ENCODE data around the gene PTH2. TPM values are rescaled to one million over a fixed set of nuclear protein-coding genes. Genes with fewer than 3 reads are reported as not detected.

The PTH2 gene
- total and polyA plus RNA-seq, 2 donors (not counting 3 experiments of a cell fraction or from before 2014, with no cell fraction given), result not detected

GRCh38 chr19:49470615-49470978 is 47.4 kb upstream of the PTH2 start:
- Histone ChIP-seq H3K27ac (ENCODE audit: insufficient read depth, low read depth, low read length) (no peak overlapping the region), H2AFZ (ENCODE audit: low read depth, low read length) (no peak overlapping the region), H4K20me1 (replicated peaks; ENCODE audit: control insufficient read depth, extremely low read depth, insufficient read depth, low read length) (no peaks in the 10 kb centered on the region), H3K9ac (replicated peaks; ENCODE audit: extremely low read depth, insufficient read depth, low read length) (no peak overlapping the region), H3K36me3 (ENCODE audit: control insufficient read depth in 2 of 2, extremely low read depth in 1 of 2, insufficient read depth in 2 of 2, low read length in 2 of 2) (peaks cover 0 to 8% of the 10 kb centered on the region in 2 experiments), H3K9me3 (replicated peaks; ENCODE audit: control insufficient read depth, insufficient read depth, low read length) (no peaks in the 10 kb centered on the region), H3K79me2 (ENCODE audit: control insufficient read depth, insufficient read depth, low read length) (no peaks in the 10 kb centered on the region), H3K9me1 (replicated peaks; ENCODE audit: control insufficient read depth, extremely low read depth, insufficient read depth, low read length) (no peaks in the 10 kb centered on the region), H3K4me1 (ENCODE audit: control insufficient read depth, extremely low read depth, insufficient read depth, low read length) (peaks cover 6% of the 10 kb centered on the region), H3K4me3 (replicated peaks in 1 of 3; ENCODE audit: insufficient read depth in 1 of 3, low read depth in 1 of 3, low read length in 3 of 3) (no peak overlapping the region), H3K4me2 (ENCODE audit: insufficient read depth, low read length) (no peak overlapping the region), H3K27me3 (ENCODE audit: control insufficient read depth in 2 of 2, insufficient read depth in 2 of 2, low read length in 2 of 2) (no peaks in the 10 kb centered on the region)
- TF ChIP-seq CTCF (IDR thresholded peaks at IDR 0.05; ENCODE audit: extremely low read depth in 1 of 2, insufficient read depth in 1 of 2, low read depth in 1 of 2, low read length in 2 of 2) (no peak), POLR2AphosphoS5 (IDR thresholded peaks at IDR 0.05; ENCODE audit: insufficient read depth, low read depth, low read length) (no peak), FOS (IDR thresholded peaks at IDR 0.05; ENCODE audit: borderline replicate concordance, insufficient read depth, low read length) (no peak), POLR2A (IDR thresholded peaks at IDR 0.05; ENCODE audit: low read depth, low read length) (no peak), MYC (IDR thresholded peaks at IDR 0.05; ENCODE audit: low read depth, low read length) (no peak), EZH2 (IDR thresholded peaks at IDR 0.05; ENCODE audit: borderline replicate concordance, low read depth, low read length, severe bottlenecking) (no peak), GATA2 (IDR thresholded peaks at IDR 0.05; ENCODE audit: insufficient read depth, insufficient read length, low read depth, low read length) (no peak), JUN (IDR thresholded peaks at IDR 0.05; ENCODE audit: borderline replicate concordance, insufficient read depth, insufficient read length, low read depth) (no peak)
- TF ChIP-seq, protein P1, sequence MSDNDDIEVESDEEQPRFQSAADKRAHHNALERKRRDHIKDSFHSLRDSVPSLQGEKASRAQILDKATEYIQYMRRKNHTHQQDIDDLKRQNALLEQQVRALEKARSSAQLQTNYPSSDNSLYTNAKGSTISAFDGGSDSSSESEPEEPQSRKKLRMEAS (IDR thresholded peaks at IDR 0.05; ENCODE audit: insufficient read depth, insufficient read length), result no peak
- no peak for FAIRE-seq
- CTCF ChIA-PET, result no interaction called here
- POLR2A ChIA-PET, result no interaction called here
- TSS peak; percentile 47 for BruUV-seq (replicated peaks)
- DNase-seq (ENCODE audit: low read depth, low spot score), result no peak
- intact Hi-C loops (cut with micrococcal nuclease), result no loop called here
- dilution Hi-C loops (cut with MboI; ENCODE audit: extremely low pct_ligation_motif_present, low sequenced_read_pairs), result no loop called here
